ENCODE results near the gene TMEM209.
"Not testable (repeated sequence)": the region's sequence is repeated elsewhere in the genome, so short reads cannot be mapped to it uniquely, and the experiment has no call there.

The TMEM209 gene

DNA sequence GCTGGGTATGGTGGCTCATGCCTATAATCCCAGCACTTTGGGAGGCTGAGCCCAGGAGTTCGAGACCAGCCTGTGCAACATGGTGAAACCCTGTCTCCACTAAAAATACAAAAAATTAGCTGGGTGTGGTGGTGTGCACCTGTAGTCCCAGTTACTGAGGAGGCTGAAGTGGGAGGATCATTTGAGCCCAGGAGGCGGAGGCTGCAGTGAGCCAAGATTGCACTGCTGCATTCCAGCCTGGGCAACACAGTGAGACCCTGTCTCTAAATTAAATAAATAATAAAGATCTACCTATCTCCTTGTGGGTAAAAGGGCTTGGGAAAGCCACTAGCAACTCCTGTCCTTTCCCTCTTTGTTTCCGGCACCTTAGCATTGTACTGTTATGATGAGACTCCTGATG lies 78.4 kb downstream of the TMEM209 start:
- DNase-seq (ENCODE audit: low read depth): not testable (repeated sequence)

DNA sequence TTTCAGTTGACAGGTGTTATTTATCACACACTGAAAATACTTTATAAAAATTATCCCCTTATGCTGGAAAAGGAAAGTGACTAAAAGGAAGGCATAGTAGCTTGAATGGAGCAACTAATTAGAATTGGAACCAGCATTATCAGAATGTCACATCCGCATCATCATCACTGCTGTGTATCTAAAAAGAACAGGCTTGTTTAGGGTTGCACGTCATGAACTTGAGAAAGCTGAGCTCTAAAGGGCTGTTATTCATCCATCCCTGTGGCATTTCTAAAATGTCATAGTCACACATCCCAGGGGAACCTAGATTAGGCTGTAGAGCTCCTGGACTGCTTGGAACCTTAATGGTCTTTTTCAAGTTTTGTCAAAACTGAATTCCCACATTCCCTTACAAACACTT lies 80.5 kb downstream of the TMEM209 start:
- no peak for DNase-seq (ENCODE audit: low read depth)

- DNase-seq (ENCODE audit: low read depth): no peak
Observed at GRCh38 chr7:130123501-130123900, 81.7 kb downstream of the TMEM209 start.

DNA sequence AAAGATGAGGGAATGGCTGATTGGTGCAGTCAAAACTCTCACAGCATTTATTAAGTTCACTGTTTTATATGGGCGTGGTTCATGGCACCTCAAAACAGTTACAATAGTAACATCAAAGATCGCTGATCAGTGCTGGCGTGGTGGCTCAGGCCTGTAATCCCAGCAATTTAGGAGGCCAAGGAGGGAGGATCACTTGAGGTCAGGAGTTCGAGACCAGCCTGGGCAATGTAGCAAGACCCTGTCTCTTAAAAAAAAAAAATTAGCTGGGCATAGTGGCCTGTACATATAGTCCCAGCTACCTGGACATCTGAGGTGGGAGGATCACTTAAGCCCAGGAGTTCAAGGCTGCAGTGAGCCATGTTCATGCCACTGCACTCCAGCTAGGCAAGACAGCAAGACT lies 86.4 kb downstream of the TMEM209 start:
- DNase-seq (ENCODE audit: low read depth): no peak

DNA sequence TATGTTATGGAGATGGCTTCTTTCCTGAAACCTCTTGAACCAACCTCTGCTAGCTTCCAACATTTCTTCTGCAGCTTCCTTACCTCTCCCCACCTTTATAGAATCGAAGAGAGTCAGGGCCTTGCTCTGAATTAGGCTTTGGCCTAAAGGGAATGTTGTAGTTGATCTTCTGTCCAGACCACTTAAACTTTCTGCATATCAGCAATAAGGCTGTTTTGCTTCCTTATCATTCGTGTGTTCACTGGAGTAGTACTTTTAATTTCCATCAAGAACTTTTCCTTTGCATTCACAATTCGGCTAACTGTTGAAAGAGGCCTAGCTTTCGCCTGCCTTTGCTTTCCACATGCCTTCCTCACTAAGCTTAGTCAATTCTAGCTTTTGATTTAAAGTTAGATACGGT lies 86.9 kb downstream of the TMEM209 start:
- no peak for DNase-seq (ENCODE audit: low read depth)

DNA sequence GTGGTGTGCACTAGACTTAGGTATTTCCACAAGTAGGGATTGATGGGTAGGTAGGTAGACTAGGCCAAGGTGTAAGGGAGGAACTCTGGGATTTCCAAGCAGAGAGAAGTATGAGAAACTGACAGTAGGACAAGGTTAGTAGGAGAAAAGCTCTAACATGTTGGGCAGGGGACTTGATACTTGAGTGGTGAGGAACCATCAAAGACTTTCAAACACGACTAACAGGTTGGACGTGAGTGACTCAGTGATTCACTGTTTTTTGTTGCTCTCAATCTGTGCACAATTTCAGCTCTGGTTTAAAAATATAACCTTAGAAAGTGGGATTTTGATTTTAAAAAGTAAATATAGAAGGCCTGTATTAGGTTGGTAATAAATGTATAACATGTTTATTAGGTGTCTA lies 90.4 kb downstream of the TMEM209 start:
- DNase-seq (ENCODE audit: low read depth): no peak
